PC-9 (cell line): ENCODE measurements around the gene DOCK3.

Experiments
- CTCF ChIP-seq: fragments of 200-600 bp; sonication (generic); conservative IDR thresholded peaks from 2 replicates; pipeline ENCODE4 v1.6.1; 2017; ENCODE audit warnings: mixed run types, antibody characterized with exemption, mild to moderate bottlenecking, moderate library complexity
- EZH2 ChIP-seq: fragments of 200-600 bp; sonication (generic); IDR thresholded peaks from 2 replicates; pipeline ENCODE4 v1.8.0; 2017; ENCODE audit warnings: antibody characterized with exemption, low read depth

GRCh38 chr3:50633230-50633790 is 41.4 kb upstream of the DOCK3 start:
- no peak for TF ChIP-seq CTCF
- TF ChIP-seq EZH2, result no peak
